H1 (cell line): ENCODE data around the gene SPTBN1. TPM values are rescaled to one million over a fixed set of nuclear protein-coding genes. Genes with fewer than 3 reads are reported as not detected.

Experiments
- CTCF ChIA-PET: fragments of 300-600 bp; sonication (Branson Sonifier 250); formaldehyde crosslinking; loops from one replicate; lab custom pipeline; 2021; ENCODE audit not compliant: partially characterized antibody; lab: Charles Lee
- POLR2A ChIA-PET: fragments of 300-600 bp; sonication (Branson Sonifier 250); formaldehyde crosslinking; loops from one replicate; lab custom pipeline; 2021; ENCODE audit warnings: inconsistent platforms; ENCODE audit not compliant: partially characterized antibody; lab: Charles Lee
- DNase-seq, 2 experiments: peaks; one replicate each; pipeline versions ENCODE4 v3.0.0 to v3.0.0-alpha.2; 2010 to 2022; ENCODE audit warnings: low spot score in 2 of 2, low read depth in 1 of 2, mixed read lengths in 1 of 2
- FAIRE-seq: peaks from 2 replicates; lab custom pipeline; 2011; peaks lifted over from hg19 to GRCh38; lab: Jason Lieb, UNC
- H2AFZ ChIP-seq: 2 replicates; pipeline ENCODE4 v1.8.1; 2012; ENCODE audit warnings: low read length, inconsistent platforms
- H2AK5ac ChIP-seq: 2 replicates; pipeline ENCODE4 v1.6.1; 2013; ENCODE audit warnings: low read depth, low read length
- H2BK120ac ChIP-seq: replicated peaks from 2 replicates; pipeline ENCODE3; 2013; ENCODE audit warnings: low read depth, low read length, inconsistent platforms
- H2BK12ac ChIP-seq: 2 replicates; pipeline ENCODE4 v1.6.1; 2013; ENCODE audit warnings: low read depth, low read length
- H2BK15ac ChIP-seq: 2 replicates; pipeline ENCODE4 v1.6.1; 2013; ENCODE audit warnings: low read length
- H2BK20ac ChIP-seq: 2 replicates; pipeline ENCODE4 v1.6.1; 2013; ENCODE audit warnings: low read length
- H2BK5ac ChIP-seq: 2 replicates; pipeline ENCODE4 v1.6.1; 2013; ENCODE audit warnings: low read depth, low read length
- H3K14ac ChIP-seq: 2 replicates; pipeline ENCODE4 v1.6.1; 2013; ENCODE audit warnings: inconsistent platforms; ENCODE audit not compliant: insufficient read length
- H3K18ac ChIP-seq: 2 replicates; pipeline ENCODE4 v1.6.1; 2013; ENCODE audit warnings: low read length; ENCODE audit errors: extremely low read depth
- H3K23ac ChIP-seq: 2 replicates; pipeline ENCODE4 v1.6.1; 2013; ENCODE audit warnings: inconsistent platforms; ENCODE audit not compliant: insufficient read length
- H3K23me2 ChIP-seq: 2 replicates; pipeline ENCODE4 v1.6.1; 2013; ENCODE audit warnings: low read depth, low read length
- H3K27ac ChIP-seq: 2 replicates; pipeline ENCODE4 v1.6.1; 2011; ENCODE audit warnings: low read depth, low read length, inconsistent platforms
- H3K27me3 ChIP-seq, 4 experiments: replicated peaks in 1 of 4; 1 replicate in 1 of 4; 2 replicates in 3 of 4; pipeline versions ENCODE4 v1.6.1 to v1.8.1; 2011 to 2013; ENCODE audit warnings: low read length in 3 of 4, mild to moderate bottlenecking in 3 of 4, inconsistent platforms in 2 of 4, mixed read lengths in 2 of 4, moderate library complexity in 1 of 4; ENCODE audit not compliant: control insufficient read depth in 3 of 4, insufficient read depth in 3 of 4; ENCODE audit errors: extremely low read depth in 1 of 4
- H3K36me3 ChIP-seq, 4 experiments: 2 replicates each; pipeline versions ENCODE4 v1.6.1 to v1.8.1; 2011 to 2013; ENCODE audit warnings: mild to moderate bottlenecking in 4 of 4, low read length in 3 of 4, moderate library complexity in 2 of 4, control low read depth in 1 of 4, inconsistent platforms in 1 of 4; ENCODE audit not compliant: insufficient read depth in 4 of 4, control insufficient read depth in 2 of 4
- H3K4ac ChIP-seq: replicated peaks from 2 replicates; pipeline ENCODE3; 2013; ENCODE audit warnings: low read length, low read depth, mixed read lengths, inconsistent platforms; ENCODE audit not compliant: insufficient read length
- H3K4me1 ChIP-seq, 4 experiments: replicated peaks in 1 of 4; 1 replicate in 1 of 4; 2 replicates in 3 of 4; pipeline versions ENCODE4 v1.6.1 to v1.8.1; 2011 to 2013; ENCODE audit warnings: low read length in 3 of 4, inconsistent platforms in 2 of 4, mixed read lengths in 1 of 4; ENCODE audit not compliant: insufficient read depth in 4 of 4, control insufficient read depth in 3 of 4
- H3K4me2 ChIP-seq, 2 experiments: 2 replicates each; pipeline versions ENCODE4 v1.6.1 to v1.8.1; 2011 to 2013; ENCODE audit warnings: low read depth in 2 of 2, low read length in 2 of 2, control low read depth in 1 of 2, inconsistent platforms in 1 of 2, mild to moderate bottlenecking in 1 of 2; ENCODE audit not compliant: insufficient read depth in 1 of 2
- H3K4me3 ChIP-seq, 4 experiments: fragments of 200-600, 300-600 bp in 1 of 4; sonication (generic), shearing (Covaris generic), sonication (Bioruptor Twin) in 1 of 4; 2 replicates each; pipeline versions ENCODE4 v1.5.1 to v1.8.1; 2011 to 2016; ENCODE audit warnings: low read length in 4 of 4, low read depth in 3 of 4, control low read depth in 2 of 4, inconsistent platforms in 2 of 4, mild to moderate bottlenecking in 2 of 4, mixed read lengths in 1 of 4, moderate library complexity in 1 of 4; ENCODE audit not compliant: insufficient read depth in 2 of 4; ENCODE audit errors: extremely low read depth in 1 of 4
- H3K56ac ChIP-seq: replicated peaks from 2 replicates; pipeline ENCODE3; 2013; ENCODE audit warnings: low read depth, mild to moderate bottlenecking, mixed read lengths, low read length, inconsistent platforms; ENCODE audit not compliant: insufficient read length
- H3K79me1 ChIP-seq: 2 replicates; pipeline ENCODE4 v1.6.1; 2013; ENCODE audit warnings: low read depth, low read length, control low read depth
- H3K79me2 ChIP-seq, 2 experiments: 2 replicates each; pipeline versions ENCODE4 v1.6.1 to v1.8.1; 2012 to 2013; ENCODE audit warnings: low read length in 2 of 2, mild to moderate bottlenecking in 2 of 2, inconsistent platforms in 1 of 2; ENCODE audit not compliant: insufficient read depth in 2 of 2, control insufficient read depth in 1 of 2
- H3K9ac ChIP-seq, 4 experiments: replicated peaks in 1 of 4; 1 replicate in 1 of 4; 2 replicates in 3 of 4; pipeline versions ENCODE4 v1.6.1 to v1.8.1; 2011 to 2013; ENCODE audit warnings: low read depth in 3 of 4, low read length in 3 of 4, control low read depth in 2 of 4, mild to moderate bottlenecking in 2 of 4, moderate library complexity in 2 of 4, inconsistent platforms in 1 of 4; ENCODE audit errors: extremely low read depth in 1 of 4
- H3K9me3 ChIP-seq, 2 experiments: 2 replicates each; pipeline versions ENCODE4 v1.6.1 to v1.8.1; 2012 to 2013; ENCODE audit warnings: mild to moderate bottlenecking in 2 of 2, moderate library complexity in 2 of 2, control low read depth in 1 of 2, inconsistent platforms in 1 of 2, low read depth in 1 of 2, low read length in 1 of 2, mixed read lengths in 1 of 2; ENCODE audit not compliant: insufficient read depth in 2 of 2
- H4K20me1 ChIP-seq, 2 experiments: replicated peaks in 1 of 2; 2 replicates each; pipeline versions ENCODE3 to v1.8.1; 2011 to 2013; ENCODE audit warnings: inconsistent platforms in 2 of 2, low read length in 2 of 2, mild to moderate bottlenecking in 1 of 2; ENCODE audit not compliant: insufficient read depth in 2 of 2, control insufficient read depth in 1 of 2
- H4K5ac ChIP-seq: 2 replicates; pipeline ENCODE4 v1.6.1; 2013; ENCODE audit warnings: low read length, low read depth, mixed read lengths, inconsistent platforms; ENCODE audit not compliant: insufficient read length
- H4K8ac ChIP-seq: 2 replicates; pipeline ENCODE4 v1.8.0; 2013; ENCODE audit warnings: mild to moderate bottlenecking, moderate library complexity, low read length, inconsistent platforms; ENCODE audit not compliant: insufficient read depth; ENCODE audit errors: extremely low read depth
- H4K91ac ChIP-seq: replicated peaks from 2 replicates; pipeline ENCODE3; 2013; ENCODE audit warnings: low read length, mixed read lengths, inconsistent platforms; ENCODE audit not compliant: insufficient read length
- CHD1 ChIP-seq: IDR thresholded peaks from 2 replicates; pipeline ENCODE4 v1.6.1; 2012; ENCODE audit warnings: low read depth, low read length, improper control_type of control experiment
- CHD2 ChIP-seq: IDR thresholded peaks from 2 replicates; pipeline ENCODE4 v1.6.1; 2012; ENCODE audit warnings: low read length, improper control_type of control experiment
- JUND ChIP-seq: IDR thresholded peaks from 2 replicates; pipeline ENCODE4 v1.6.1; 2011; ENCODE audit warnings: mild to moderate bottlenecking, improper control_type of control experiment, low read length
- NRF1 ChIP-seq: IDR thresholded peaks from 2 replicates; pipeline ENCODE4 v1.6.1; 2011; ENCODE audit warnings: mild to moderate bottlenecking, low read depth, low read length, improper control_type of control experiment
- POLR2A ChIP-seq, 2 experiments: IDR thresholded peaks; 1 replicate in 1 of 2; 2 replicates in 1 of 2; pipeline ENCODE4 v1.6.1; 2011; ENCODE audit warnings: low read depth in 2 of 2, low read length in 2 of 2, mild to moderate bottlenecking in 2 of 2; ENCODE audit errors: control extremely low read depth in 1 of 2
- RBBP5 ChIP-seq: IDR thresholded peaks from 2 replicates; pipeline ENCODE4 v1.7.1; 2012; ENCODE audit warnings: low read depth, mild to moderate bottlenecking, inconsistent platforms, low read length, moderate library complexity, borderline replicate concordance
- RNF2 ChIP-seq: fragments of 200-900, 300-1000 bp; sonication (generic); IDR thresholded peaks from 2 replicates; pipeline ENCODE4 v1.7.1; 2016; ENCODE audit warnings: borderline replicate concordance, low read depth, mild to moderate bottlenecking, antibody characterized with exemption, low read length; ENCODE audit not compliant: poor library complexity, severe bottlenecking; ENCODE audit errors: missing control alignments
- RXRA ChIP-seq: IDR thresholded peaks from 2 replicates; pipeline ENCODE4 v1.6.1; 2011; ENCODE audit warnings: low read depth, mild to moderate bottlenecking, low read length, moderate library complexity; ENCODE audit not compliant: insufficient read depth
- SIRT6 ChIP-seq: IDR thresholded peaks from one replicate; pipeline ENCODE4 v1.7.1; 2012; ENCODE audit warnings: low read length, inconsistent platforms
- TAF7 ChIP-seq: optimal IDR thresholded peaks from 2 replicates; pipeline ENCODE3; 2011; ENCODE audit warnings: low read depth, mild to moderate bottlenecking, inconsistent platforms, low read length, moderate library complexity, borderline replicate concordance
- polyA plus RNA-seq, 7 experiments: library from polyadenylated mRNA; depleted of rRNA in 3 of 7; stranded (reverse) in 5 of 7; unstranded in 2 of 7; fragments of >200 nt in 5 of 7; fragments of 200-250 nt in 2 of 7; gene quantifications; 1 replicate in 5 of 7; 2 replicates in 1 of 7; 4 replicates in 1 of 7; pipeline versions ENCODE4 v1.2.1 to v1.2.3, GENCODE V29; 2011 to 2013; ENCODE audit warnings: missing spikeins in 2 of 7, mixed read lengths in 2 of 7
- total RNA-seq: library from RNA; stranded (reverse); fragmentation: NEBNext Ultra II Directional; extraction: Animal tissue kit (Norgen Biotek cat#: 25700); gene quantifications from 2 replicates; pipeline ENCODE4 v1.2.1, GENCODE V29; 2021
- TF ChIP-seq, protein P1 (sequence below): IDR thresholded peaks from 2 replicates; pipeline ENCODE4 v1.6.1; 2012; ENCODE audit warnings: inconsistent platforms

SPTBN1 gene
- total and polyA plus RNA-seq, 2 of the 8 experiments (the other 6 are each of a cell fraction or from before 2014, with no cell fraction given): 31.8 to 180 TPM

DNA sequence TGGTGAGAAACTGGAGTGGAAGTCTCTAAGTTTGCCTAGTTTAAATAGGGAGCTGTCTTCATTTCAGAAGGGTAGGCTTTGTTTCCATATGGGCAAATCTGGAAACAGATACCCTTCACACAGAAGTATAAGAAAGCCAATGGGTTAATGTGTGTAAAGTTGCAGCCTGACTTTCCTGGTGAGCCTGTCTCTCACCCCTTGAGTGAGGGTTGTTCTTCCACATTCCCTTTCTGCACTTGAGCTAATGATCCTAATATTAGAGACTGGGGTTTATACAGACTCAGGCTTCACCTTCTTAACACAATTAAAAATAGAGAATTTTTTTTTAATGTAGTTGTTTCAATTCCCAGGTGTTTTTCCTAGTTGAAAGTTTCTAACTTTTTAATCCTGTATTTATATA, 158.7 kb downstream of the SPTBN1 start:
- Histone ChIP-seq H3K23ac (no peak overlapping the region), H3K9me3 (no peaks in the 10 kb centered on the region), H3K27ac (no peak overlapping the region), H4K5ac (no peak overlapping the region), H2AFZ (no peak overlapping the region), H3K27me3 (no peaks in the 10 kb centered on the region), H3K4ac (no peak overlapping the region), H3K14ac (no peak overlapping the region), H4K20me1 (peaks cover 2 to 10% of the 10 kb centered on the region in 2 experiments), H2BK120ac (no peak overlapping the region), H3K23me2 (no peaks in the 10 kb centered on the region), H3K9ac (no peak overlapping the region), H3K18ac (no peak overlapping the region), H2AK5ac (no peak overlapping the region), H3K4me3 (no peak overlapping the region), H4K91ac (no peak overlapping the region), H2BK15ac (no peak overlapping the region), H3K4me1 (peaks cover 0 to 6% (median 1%) of the 10 kb centered on the region in 4 experiments; a peak in 3 of 7 replicates), H3K4me2 (no peak overlapping the region), H2BK20ac (no peak overlapping the region), H2BK12ac (no peak overlapping the region), H3K36me3 (peaks cover 14 to 53% (median 31%) of the 10 kb centered on the region in 4 experiments; a peak in 7 of 8 replicates), H3K79me2 (peaks cover 0 to 40% of the 10 kb centered on the region in 2 experiments; a peak in 2 of 4 replicates), H2BK5ac (no peak overlapping the region), H3K56ac (no peak overlapping the region), H4K8ac (no peak overlapping the region), H3K79me1 (peaks cover 9% of the 10 kb centered on the region; the same call in 1 of the 2 replicates)
- DNase-seq (no peak), FAIRE-seq (no peak)
- TF ChIP-seq CHD1 (no peak), RBBP5 (no peak), RNF2 (no peak), POLR2A (IDR thresholded peaks at IDR 0.05; ENCODE audit: control extremely low read depth in 1 of 2, low read depth in 2 of 2, low read length in 2 of 2) (no peak), NRF1 (no peak), CHD2 (no peak), SIRT6 (no peak), TAF7 (no peak), JUND (no peak), RXRA (no peak)
- TF ChIP-seq, protein P1, sequence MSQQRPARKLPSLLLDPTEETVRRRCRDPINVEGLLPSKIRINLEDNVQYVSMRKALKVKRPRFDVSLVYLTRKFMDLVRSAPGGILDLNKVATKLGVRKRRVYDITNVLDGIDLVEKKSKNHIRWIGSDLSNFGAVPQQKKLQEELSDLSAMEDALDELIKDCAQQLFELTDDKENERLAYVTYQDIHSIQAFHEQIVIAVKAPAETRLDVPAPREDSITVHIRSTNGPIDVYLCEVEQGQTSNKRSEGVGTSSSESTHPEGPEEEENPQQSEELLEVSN: no peak
- CTCF ChIA-PET: interaction anchor here (0.6 to 1.4 kb wide), 6 partner anchors 8 to 91 kb away, joined by 3 to 5 read pairs (median 3); no protein-coding TSS in a partner anchor
- POLR2A ChIA-PET: no interaction called here
